ENCODE data around the gene CAP2.
"Not testable (repeated sequence)": the region's sequence is repeated elsewhere in the genome, so short reads cannot be mapped to it uniquely, and the experiment has no call there.

The CAP2 gene

GRCh38 chr6:17505767-17506280, 112.4 kb downstream of the CAP2 start:
- no peak for DNase-seq

DNA sequence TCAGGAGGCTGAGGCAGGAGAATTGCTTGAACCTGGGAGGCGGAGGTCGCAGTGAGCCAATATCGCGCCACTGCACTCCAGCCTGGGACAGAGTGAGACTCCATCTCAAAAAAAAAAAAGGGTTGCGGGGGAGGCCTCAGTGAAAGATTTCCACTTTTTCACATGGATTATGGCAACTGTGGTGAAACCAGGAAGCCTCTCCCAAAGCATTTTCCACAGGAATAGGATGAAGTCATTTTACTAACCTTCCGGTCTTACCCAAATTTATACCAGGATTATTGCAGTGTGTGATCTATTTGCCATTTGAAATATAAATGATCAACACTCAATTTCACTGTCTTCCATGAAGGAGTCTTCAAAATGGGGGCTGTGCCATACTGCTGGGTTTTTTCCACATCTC, 113.1 kb downstream of the CAP2 start:
- no peak for DNase-seq

- no peak for DNase-seq
These were observed 113.6 kb downstream of the CAP2 start for GRCh38 chr6:17506962-17507361.

DNA sequence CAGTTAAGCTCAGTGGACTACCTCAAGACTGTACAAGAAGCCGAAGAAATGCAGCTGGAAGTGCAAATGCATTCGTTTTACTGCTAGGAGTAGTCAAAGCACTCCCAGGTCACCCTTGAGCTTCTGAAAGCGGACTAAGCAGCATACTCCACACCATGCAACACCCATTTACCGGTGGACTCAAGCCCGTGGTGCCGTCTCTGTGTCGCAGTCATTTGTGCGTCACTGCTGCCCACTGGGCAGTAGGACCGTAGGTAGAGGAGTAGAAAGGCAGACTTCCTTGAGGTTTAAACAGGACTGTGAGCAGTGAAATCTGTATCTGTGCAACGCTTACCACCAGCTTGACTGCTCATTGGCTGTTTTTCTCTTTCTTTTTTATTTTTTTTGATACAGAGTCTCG, 117.7 kb downstream of the CAP2 start:
- DNase-seq, result no peak

GRCh38 chr6:17511580-17511979, 118.2 kb downstream of the CAP2 start:
- DNase-seq, result no peak

DNA sequence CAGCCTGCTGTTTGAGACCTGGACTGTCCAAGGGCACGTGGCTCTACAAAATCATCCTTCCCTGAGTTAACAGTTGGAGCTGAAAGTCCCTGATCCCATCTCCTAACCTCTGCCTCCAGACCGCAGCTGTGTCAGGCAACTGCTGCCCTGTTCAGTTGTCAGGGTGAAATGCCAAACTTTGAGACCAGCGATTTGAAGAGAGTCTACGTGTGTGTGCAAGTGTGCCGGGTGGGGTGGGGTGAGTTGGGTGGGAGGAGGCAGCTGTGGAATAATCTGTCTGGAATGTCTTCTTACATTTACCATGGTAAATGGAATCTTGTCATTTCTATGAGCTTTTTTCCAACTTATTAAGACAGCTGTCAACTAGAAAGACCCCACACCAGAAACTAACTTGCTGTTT, 125.7 kb downstream of the CAP2 start:
- no peak for DNase-seq

GRCh38 chr6:17525637-17526036, 132.2 kb downstream of the CAP2 start:
- no peak for DNase-seq

DNA sequence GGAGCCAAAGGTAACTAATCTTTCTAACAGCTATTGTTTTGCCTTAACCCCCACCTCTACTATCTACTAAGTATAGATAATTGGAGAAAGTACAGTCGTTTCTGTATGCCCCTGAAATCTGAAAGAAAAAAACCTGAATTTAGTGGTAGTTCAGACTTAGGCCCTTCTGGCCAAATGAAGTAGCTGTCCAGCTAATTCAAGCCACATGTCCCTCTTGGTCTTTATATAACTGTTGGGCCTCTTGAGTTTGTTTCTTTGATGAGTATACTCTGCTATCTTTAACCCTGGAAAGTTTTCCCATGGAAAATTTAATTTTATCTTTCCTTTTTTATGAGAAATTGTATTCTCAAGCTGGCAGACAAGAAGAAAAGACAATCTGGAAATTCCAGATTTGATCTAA, 133.7 kb downstream of the CAP2 start:
- DNase-seq, result no peak

DNA sequence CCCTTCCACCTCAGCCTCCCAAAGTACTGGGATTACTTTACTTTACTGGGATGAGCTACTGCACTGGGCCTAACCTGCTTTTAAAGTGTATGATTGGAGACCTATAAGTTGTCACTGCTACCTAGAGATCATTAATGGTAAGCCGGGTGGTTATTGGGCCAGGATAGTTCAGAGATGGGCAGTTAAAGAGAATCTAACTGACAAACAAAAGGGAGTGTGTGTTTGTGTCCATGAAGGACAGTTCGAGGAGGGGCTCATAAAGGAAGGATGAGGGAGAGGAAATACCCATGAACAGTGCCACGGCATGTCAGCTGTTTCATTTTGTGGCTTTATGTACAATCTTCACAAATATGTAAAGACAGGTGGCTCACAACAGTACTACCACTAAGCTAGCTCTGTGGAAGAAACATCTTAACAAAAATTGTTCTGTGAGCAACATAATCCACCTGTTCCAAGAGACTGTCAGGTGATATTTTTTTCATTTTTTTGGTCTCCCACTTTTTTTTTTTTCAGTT, 137.0 kb downstream of the CAP2 start:
- no peak for DNase-seq

DNA sequence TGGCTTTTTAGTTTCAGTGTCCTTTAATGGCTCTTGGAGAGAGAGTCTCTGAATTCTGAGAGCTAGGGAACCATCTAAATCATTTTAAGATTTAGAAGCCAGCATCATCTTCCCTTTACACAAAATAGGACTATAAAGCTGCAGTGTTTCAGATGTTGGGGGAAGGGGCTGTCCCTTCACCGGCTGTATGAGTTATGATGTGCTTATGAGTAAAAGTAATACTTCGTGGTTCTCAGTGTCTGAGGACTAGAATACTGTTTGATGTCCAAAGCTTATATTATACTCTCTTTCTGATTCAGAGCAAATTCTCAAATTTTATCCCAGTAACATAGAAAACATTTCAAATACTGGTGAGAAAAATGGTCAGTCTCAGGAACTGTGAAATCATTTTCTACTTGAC, 143.2 kb downstream of the CAP2 start:
- no peak for DNase-seq

DNA sequence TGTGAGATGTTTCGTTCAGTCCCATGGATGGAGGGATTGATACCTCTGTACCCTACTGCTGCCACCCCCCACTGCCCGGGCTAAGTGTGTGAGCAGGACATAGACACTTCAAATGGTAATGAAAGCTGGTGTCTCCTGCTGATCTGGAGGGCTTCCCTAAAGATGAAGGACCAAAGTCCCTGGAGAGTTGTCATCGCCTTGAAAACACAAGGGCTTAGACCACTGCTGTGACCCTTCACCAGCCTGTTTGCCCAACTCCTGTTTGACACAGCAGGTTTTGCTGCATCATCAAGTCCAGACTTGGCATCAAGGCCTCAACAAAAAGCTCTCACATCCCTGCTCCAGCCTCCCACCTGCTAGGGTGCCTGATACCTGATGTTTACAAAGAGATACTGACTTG, 148.8 kb downstream of the CAP2 start:
- peak; percentile 93 for DNase-seq

DNA sequence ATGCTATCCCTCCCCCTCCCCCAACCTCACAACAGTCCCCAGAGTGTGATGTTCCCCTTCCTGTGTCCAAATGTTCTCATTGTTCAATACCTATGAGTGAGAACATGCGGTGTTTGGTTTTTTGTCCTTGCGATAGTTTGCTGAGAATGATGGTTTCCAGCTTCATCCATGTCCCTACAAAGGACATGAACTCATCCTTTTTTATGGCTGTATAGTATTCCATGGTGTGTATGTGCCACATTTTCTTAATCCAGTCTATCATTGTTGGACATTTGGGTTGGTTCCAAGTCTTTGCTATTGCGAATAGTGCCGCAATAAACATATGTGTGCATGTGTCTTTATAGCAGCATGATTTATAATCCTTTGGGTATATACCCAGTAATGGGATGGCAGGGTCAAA, 152.3 kb downstream of the CAP2 start:
- DNase-seq, result not testable (repeated sequence)

DNA sequence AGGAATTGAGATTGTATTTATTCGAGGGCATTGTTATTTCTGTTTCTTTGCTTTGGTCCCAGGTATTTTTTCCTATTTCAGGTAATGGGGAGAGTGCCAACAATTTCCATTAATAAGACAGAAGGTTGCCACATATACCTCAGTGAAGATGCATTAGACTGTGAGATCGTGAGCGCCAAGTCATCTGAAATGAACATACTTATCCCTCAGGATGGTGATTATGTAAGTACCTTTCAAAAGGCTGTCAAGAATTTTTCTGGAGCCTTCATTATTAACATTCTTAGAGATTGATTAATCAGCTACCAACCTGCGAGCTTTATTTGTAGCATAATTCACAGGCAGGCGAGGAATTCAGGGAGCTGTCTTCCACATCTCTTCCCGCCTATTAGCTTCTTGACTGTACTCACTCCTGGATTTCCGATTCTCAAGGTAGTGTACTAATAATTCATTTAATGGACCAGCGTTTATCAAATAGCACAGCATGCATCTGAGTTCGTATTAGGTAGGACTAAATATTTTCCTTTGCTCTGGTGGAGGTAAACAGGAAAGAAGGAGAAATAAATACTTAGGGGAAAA, 158.1 kb downstream of the CAP2 start:
- DNase-seq, result no peak

DNA sequence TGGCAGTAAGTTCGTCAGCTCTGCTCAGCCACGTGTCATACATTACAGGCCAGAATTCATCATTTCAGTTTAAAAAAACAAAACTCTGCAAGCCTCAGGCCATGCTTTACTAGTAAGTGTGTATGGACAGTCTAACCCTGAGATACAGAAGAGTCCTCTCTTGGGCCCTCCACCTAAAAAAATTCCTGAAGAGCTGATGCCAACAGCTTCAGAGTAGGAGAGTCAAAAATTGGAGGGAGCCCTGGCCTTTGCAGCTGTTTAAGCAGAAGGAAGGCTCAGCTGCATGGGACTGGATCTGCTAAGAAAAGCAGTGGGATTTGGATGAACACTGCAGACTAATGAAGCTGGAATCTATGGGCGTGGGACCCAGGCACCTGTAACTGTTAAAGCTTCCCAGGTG, 159.5 kb downstream of the CAP2 start:
- DNase-seq, result no peak

- DNase-seq, result no peak
These were observed 162.6 kb downstream of the CAP2 start for GRCh38 chr6:17556014-17556413.

DNA sequence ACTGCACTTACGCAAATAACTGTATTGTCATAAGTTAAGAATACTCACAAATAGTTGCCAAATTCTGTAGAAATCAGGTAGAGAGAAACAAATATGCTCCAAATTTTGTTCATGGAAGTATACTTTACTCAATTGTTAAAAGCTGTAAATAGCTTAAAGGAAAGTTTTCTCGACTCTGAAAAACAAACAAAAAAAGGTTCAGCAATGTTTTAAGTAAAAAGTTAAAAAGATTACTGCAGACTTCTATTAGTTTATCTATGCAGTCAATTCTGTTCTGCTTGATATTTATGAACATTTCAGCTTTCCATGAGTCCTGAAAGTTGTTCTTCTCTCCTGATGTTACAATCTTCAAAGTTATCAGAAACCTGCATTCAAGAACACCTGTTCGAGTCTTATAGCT, 169.2 kb downstream of the CAP2 start:
- DNase-seq, result no peak

GRCh38 chr6:17565399-17565798, 172.0 kb downstream of the CAP2 start:
- DNase-seq, result no peak

DNA sequence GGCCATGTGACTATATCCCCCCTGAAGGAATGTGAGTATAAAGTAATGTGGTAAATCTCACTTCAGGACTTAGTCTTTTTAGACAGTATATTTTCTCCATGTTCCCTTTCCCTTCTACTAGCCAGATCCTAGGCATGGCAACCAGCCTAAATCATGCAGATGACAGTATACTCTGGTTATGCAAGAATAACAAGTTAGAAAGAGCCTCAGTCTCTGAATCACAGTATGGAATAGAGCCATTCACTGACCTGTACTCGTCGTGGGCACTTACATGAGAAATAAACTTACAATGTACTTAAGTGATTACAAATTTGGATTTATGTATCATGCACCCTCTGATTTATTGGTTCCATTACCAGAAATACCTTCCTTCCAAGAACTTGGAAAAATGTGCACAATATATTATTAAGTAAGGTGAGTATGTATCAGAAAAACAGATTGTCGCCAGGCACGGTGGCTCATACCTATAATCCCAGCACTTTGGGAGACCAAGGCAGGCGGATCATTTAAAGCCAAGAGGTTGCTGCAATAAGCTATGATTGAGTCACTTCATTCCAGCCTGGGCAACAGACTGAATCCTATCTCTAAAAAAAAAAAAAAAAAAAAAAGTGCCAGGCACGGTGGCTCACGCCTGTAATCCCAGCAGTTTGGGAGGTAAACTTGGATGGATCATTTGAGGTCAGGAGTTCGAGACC, 181.6 kb downstream of the CAP2 start:
- DNase-seq, result no peak

DNA sequence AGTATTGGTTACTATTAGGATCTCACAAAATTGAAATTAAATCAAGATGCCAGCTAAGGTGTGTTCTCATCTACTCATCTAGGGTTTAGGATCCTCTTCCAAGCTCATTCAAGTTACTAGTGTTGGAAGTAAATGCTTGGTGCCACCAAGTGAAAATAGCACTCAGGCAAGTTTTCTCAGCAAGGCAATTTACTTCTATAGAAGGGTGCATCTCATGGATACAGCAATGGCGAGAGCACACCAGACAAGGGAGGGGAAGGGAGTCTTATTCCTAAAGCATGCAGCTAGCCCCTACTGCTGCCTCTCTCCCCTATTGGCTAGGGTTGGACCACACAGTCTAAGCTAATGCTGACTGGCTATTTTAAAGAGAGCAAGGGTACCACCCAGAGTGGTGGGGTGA, 183.7 kb downstream of the CAP2 start:
- no peak for DNase-seq

GRCh38 chr6:17580518-17581048, 187.2 kb downstream of the CAP2 start:
- no peak for DNase-seq

GRCh38 chr6:17581282-17581681, 187.9 kb downstream of the CAP2 start:
- not testable (repeated sequence) for DNase-seq

- peak; percentile 40 for DNase-seq
These were observed 190.4 kb downstream of the CAP2 start for GRCh38 chr6:17583811-17584210.

DNA sequence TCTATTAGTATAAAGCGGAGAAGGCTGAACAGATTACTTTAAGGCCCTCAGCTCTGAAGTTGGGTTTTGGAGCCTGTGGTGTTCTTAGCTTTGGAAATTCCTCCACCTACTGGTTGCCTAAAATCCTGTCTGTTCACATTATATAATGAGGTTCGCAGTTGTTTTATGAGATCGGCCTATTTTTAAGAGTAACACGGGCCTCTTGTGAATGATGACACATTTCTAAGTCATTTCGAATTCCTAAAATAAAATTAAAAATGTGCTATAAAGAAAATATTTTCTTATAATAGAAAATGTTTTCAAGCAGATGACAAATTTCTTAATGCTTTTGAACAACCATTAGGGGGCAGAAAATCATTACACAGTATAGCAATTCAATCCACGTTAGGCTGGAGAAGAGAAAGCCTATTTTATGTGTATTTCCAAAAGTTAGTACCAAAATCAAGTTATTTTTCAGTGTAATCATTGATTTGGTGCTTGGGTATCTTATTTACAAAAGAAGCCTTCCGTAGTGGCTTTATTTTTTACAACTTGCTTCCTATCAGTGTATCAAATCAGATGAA, 190.9 kb downstream of the CAP2 start:
- DNase-seq, result peak; percentile 78

All from NCI-H345 (cell line).